ENCODE data around the gene ZNF169.
"Not testable (repeated sequence)": the region's sequence is repeated elsewhere in the genome, so short reads cannot be mapped to it uniquely, and the experiment has no call there.

Gene ZNF169

GRCh38 chr9:94228616-94229015 is 30.5 kb upstream of the ZNF169 start:
- TF ChIP-seq CTCF (conservative IDR thresholded peaks at IDR 0.05; ENCODE audit: low read length): no peak
- no peak overlapping the region for H3K4me3 ChIP-seq (ENCODE audit: low read length)

GRCh38 chr9:94232428-94232827 is 26.7 kb upstream of the ZNF169 start:
- no peak for DNase-seq (ENCODE audit: low read depth)
- no peak overlapping the region for H3K4me3 ChIP-seq (ENCODE audit: low read length)
- TF ChIP-seq CTCF (conservative IDR thresholded peaks at IDR 0.05; ENCODE audit: low read length): no peak

More at GRCh38 chr9:94228616-94229015, 30.5 kb upstream of the ZNF169 start:
- no peak for DNase-seq (ENCODE audit: low read depth)

DNA sequence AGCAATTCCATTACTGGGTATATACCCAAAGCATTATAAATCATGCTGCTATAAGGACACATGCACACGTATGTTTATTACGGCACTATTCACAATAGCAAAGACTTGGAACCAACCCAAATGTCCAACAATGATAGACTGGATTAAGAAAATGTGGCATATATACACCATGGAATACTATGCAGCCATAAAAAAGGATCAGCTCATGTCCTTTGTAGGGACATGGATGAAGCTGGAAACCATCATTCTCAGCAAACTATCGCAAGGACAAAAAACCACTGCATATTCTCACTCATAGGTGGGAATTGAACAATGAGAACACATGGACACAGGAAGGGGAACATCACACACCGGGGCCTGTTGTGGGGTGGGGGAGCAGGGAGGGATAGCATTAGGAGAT is 18.0 kb upstream of the ZNF169 start:
- DNase-seq (ENCODE audit: low read depth); H3K4me3 ChIP-seq (ENCODE audit: low read length): not testable (repeated sequence)

- no peak for DNase-seq (ENCODE audit: low read depth)
- no peak for TF ChIP-seq CTCF (conservative IDR thresholded peaks at IDR 0.05; ENCODE audit: low read length)
Observed at GRCh38 chr9:94245651-94246050, 13.4 kb upstream of the ZNF169 start.

GRCh38 chr9:94250456-94250855 is 8.6 kb upstream of the ZNF169 start:
- DNase-seq (ENCODE audit: low read depth): no peak
- TF ChIP-seq CTCF (conservative IDR thresholded peaks at IDR 0.05; ENCODE audit: low read length): no peak
- H3K4me3 ChIP-seq (ENCODE audit: low read length): no peak overlapping the region

More at GRCh38 chr9:94245651-94246050, 13.4 kb upstream of the ZNF169 start:
- H3K4me3 ChIP-seq (ENCODE audit: low read length): no peak overlapping the region

DNA sequence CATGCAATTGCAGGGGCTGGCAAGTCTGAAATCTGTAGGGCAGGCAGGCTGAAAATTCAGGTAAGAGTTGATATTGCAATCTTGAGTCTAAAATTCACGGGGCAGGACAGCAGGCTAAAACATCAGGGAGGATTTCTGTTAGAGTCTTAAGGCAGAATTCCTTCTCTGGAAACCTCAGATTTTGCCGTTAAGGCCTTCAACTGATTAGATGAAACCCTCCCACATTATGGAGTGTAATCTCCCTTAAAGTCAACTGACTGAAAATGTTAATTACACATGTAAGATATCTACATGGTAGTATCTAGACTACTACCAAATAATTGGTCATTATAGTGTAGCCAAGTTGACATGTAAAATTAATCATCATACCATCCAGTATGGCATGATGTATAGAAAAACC is 3.1 kb upstream of the ZNF169 start:
- DNase-seq (ENCODE audit: low read depth): no peak
- no peak overlapping the region for H3K4me3 ChIP-seq (ENCODE audit: low read length)
- TF ChIP-seq CTCF (conservative IDR thresholded peaks at IDR 0.05; ENCODE audit: low read length): no peak

DNA sequence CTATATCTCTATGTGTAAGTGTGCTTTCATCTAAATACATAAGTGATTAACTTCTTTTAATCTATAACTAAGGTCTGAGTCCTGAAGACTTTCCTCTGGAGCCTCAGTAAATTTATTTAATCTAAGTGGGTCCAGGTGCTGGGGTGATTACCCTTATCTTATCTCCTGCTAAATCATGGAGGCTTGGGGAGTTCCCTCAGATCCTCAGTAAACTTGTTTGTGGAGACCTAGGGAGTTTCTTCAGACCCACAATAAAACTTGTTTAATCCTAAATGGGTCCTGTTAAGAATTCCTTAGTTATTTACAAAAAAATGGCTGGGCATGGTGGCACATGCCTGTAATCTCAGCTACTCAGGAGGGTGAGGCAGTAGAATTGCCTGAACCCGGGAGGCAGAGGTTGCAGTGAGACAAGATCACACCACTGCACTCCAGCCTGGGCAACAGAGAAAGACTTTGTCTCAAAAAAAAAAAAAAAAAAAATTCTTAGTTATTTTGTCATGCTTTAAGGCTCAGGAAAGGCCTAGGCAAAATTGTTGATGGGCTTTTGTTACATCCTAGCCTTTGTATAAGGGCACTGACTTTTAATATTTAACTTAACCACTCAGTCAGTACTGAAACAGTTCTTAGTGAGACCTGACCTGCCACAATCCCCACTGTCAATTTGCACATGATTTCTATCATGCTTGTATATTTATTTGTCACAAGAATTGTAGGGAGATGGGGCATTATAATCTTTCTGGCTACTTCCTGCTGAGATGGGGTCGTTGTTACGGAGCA is 6.7 kb downstream of the ZNF169 start:
- H3K4me3 ChIP-seq (ENCODE audit: low read length); DNase-seq (ENCODE audit: low read depth): not testable (repeated sequence)

DNA sequence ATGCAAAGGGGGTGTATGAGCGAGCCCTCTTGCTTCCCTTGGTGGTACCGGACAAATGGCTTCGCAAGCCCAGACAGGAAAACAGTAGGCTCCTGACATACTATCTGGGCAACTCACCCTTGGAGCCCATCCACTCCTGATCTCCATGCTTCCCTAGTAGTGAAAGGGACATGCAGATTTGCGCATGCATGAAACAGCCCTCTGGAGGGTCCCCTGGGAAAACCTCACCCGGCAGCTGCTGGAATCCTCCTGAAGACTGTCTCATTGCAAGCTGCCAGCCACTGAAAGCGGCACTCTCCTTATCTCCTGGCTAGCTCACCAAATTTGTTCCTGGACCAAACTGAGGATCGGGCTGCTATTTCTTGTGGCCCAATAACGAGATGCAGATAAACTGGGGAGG is 10.2 kb downstream of the ZNF169 start:
- H3K4me3 ChIP-seq (ENCODE audit: low read length): no peak overlapping the region
- no peak for TF ChIP-seq CTCF (conservative IDR thresholded peaks at IDR 0.05; ENCODE audit: low read length)
- no peak for DNase-seq (ENCODE audit: low read depth)
